LHCN-M2 (cell line): ENCODE measurements around the gene CRLF3. TPM values are rescaled to one million over a fixed set of nuclear protein-coding genes. Genes with fewer than 3 reads are reported as not detected.
"Not testable (repeated sequence)": the region's sequence is repeated elsewhere in the genome, so short reads cannot be mapped to it uniquely, and the experiment has no call there.

Experiments
- DNase-seq: peaks from one replicate; pipeline ENCODE4 v3.0.0-alpha.2; 2012; ENCODE audit warnings: low read depth
- polyA plus RNA-seq: library from polyadenylated mRNA; unstranded; fragments of >200 nt; gene quantifications from one replicate; pipeline ENCODE4 v1.2.1, GENCODE V29; 2012; ENCODE audit warnings: missing spikeins
- total RNA-seq: library from RNA; depleted of rRNA; stranded (reverse); fragments of >200 nt; gene quantifications from 2 replicates; pipeline ENCODE4 v1.2.3, GENCODE V29; 2014; rRNA removed

CRLF3 gene, protein sequence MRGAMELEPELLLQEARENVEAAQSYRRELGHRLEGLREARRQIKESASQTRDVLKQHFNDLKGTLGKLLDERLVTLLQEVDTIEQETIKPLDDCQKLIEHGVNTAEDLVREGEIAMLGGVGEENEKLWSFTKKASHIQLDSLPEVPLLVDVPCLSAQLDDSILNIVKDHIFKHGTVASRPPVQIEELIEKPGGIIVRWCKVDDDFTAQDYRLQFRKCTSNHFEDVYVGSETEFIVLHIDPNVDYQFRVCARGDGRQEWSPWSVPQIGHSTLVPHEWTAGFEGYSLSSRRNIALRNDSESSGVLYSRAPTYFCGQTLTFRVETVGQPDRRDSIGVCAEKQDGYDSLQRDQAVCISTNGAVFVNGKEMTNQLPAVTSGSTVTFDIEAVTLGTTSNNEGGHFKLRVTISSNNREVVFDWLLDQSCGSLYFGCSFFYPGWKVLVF
- 12.9 and 14.5 TPM in 2 replicates for total RNA-seq
- 4.5 TPM for polyA plus RNA-seq

DNA sequence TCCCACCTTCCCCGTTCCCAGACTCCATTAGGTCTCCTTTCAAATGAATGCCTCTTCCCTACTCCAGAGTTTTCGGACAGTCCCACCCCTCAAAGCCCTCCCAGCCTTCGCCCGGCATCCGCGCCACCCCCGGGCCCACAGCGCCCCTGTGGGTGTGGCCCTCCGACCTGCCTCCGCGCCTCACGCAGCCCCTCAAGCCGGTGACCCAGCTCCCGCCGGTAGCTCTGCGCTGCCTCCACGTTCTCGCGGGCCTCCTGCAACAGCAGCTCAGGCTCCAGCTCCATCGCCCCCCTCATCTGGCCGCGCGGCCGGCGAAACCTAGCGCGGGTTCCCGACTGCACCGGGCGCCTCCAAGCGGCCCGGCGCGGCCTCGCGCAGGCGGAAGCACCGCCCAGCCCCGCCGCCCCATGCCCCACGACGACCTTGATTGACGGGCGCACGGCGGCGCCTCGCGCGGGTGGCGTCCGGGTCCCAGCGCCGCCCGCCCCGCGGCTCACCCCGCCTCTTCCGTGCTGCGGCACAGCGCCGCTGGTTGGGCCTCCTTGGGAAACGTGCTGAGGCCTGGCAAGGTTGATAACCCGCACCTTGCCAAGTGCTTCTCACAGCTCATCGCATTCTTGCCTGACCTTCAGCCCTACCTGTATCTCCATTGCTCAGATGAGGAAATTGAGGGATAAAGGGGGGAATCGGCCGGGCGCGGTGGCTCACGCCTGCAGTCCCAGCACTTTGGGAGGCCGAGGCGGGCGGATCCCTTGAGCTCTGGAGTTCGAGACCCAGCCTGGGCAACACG, at the start of gene CRLF3:
Gene CRLF3 (minus strand): TSS at position 337 of the 790 bp plus-strand sequence. CDS start 41 bp downstream, at position 296.
- DNase-seq, result peak; percentile 88

DNA sequence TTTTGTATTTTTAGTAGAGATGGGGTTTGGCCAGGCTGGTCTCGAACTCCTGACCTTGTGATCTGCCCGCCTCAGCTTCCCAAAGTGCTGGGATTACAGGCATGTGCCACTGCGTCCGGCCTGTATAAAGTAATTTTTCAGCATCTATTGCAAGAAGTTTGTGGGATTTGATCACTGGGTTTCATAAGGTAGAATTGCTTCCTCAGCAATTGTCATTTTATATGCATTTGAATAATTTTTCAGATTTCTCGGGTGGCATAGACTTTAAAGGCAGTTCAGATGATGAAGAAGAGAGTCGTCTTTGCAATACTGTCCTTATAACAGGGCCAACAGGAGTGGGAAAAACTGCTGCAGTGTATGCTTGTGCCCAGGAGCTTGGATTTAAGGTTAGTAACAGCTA, 44.5 kb upstream of the CRLF3 start:
- no peak for DNase-seq

DNA sequence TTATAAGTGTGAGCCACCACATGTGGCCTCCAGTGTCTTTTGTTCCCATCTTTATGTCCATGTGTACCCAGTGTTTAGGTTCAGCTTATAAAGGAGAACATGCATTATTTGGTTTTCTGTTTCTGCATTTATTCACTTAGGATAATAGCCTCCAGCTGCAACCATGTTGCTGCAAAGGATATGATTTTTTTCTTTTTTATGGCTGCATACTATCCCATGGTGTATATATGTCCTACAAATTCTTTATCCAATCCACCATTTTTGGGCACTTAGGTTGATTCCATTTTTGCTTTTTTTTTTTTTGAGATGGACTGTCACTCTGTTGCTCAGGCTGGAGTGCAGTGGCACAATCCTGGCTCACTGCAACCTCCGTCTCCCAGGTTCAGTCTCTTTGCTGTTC, 40.1 kb upstream of the CRLF3 start:
- DNase-seq, result no peak

DNA sequence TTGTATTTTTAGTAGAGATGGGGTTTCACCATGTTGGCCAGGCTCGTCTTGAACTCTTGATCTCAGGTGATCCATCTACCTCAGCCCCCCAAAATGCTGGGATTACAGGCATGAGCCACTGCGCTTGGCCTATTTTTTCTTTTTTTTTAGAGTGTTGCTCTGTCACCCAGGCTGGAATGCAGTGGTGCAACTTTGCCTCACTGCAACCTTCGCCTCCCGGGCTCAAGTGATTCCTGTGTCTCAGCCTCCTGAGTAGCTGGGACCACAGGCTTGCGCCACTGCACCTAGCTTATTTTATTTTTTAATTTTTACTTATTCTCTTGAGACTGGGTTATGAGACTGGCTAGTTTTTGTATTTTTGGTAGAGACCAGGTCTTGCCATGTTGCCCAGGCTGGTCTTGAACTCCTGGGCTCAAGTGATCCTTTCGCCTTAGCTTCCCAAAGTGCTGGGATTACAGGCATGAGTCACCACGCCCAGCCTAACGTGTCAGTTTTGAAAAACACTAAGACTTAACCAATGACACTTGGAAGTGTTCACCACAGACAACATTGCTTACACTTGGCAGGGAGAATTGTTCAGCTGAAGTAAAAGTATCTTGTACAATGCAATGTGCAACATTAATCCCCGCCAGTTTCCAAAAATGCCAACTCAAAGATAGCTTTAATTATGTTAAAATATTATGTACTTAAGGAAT, 34.2 kb upstream of the CRLF3 start:
- peak; percentile 38 for DNase-seq

DNA sequence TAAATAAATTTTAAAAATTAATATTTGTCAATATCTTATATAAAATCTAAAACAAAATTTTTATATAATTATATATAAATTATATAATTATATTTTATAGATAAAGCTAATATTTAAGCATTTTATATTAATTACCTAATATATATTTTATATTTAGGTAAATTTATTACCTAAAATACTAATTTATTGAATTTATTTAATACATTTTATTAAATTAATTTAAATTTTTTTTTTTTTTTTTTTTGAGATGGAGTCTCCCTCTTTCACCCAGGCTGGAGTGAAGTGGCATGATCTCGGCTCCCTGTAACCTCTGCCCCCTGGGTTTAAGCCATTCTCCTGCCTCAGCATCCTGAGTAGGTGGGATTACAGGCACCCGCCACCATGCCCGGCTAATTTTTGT, 29.7 kb upstream of the CRLF3 start:
- no peak for DNase-seq

DNA sequence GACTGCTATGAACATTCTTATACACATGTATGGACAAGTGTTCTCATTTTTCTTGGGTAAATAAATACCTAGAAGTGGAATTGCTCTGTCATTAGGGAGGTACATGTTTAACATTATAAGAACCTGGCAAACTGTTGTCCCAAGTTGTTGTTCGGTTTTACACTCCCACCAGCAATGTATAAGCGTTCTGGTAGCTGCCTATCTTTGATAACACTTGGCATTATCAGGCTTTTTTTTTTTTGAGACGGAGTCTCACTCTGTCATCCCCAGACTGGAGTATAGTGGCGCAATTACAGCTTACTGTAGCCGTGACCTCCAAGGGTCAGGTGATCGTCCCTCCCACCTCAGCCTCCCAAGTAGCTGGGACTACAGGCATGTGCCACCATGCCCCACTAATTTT, 23.5 kb upstream of the CRLF3 start:
- DNase-seq, result no peak

DNA sequence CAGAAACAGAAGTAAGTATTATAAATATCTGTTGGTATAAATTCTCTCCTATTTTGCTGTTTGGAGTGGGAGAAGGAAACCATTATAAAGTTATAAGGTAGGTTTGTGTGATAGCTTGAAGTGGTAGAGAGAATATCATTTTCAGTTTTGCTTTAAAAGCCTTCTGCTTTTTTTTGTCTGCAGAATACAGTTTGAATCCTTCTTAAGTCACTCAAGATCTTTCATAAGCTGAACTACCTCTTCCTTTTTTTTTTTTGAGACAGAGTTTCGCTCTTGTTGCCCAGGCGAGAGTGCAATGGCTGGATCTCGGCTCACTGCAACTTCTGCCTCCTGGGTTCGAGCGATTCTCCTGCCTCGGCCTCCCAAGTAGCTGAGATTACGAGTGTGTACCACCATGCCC, 16.3 kb upstream of the CRLF3 start:
- DNase-seq, result no peak

DNA sequence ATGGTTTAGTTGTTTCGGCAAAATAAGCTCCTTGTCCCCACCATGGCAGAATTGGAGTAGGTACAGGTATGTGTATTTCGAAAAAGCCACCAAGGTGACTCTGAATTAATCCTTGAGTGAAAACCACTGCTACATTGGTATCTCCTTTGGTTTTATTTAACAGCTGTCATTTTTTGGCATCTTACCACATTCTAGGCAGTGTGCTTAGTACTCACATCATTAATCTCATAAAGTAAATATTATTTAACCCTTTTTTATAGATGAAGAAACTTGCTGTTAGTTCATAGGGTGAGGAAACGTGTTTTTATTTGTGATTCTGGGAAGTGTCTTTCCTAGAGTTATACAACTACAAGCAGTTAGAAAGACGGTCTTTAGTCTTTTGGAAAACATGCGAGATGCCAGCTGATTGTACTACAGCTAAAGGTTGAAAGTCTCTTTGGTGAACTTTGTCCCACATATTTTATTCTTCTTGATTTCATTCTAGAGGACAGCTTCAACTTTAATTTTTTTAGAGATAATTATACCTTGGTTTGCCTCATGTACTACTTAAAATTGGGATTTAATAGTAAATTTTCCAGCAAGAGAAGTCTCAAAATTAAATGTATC, 13.8 kb upstream of the CRLF3 start:
- DNase-seq, result no peak

DNA sequence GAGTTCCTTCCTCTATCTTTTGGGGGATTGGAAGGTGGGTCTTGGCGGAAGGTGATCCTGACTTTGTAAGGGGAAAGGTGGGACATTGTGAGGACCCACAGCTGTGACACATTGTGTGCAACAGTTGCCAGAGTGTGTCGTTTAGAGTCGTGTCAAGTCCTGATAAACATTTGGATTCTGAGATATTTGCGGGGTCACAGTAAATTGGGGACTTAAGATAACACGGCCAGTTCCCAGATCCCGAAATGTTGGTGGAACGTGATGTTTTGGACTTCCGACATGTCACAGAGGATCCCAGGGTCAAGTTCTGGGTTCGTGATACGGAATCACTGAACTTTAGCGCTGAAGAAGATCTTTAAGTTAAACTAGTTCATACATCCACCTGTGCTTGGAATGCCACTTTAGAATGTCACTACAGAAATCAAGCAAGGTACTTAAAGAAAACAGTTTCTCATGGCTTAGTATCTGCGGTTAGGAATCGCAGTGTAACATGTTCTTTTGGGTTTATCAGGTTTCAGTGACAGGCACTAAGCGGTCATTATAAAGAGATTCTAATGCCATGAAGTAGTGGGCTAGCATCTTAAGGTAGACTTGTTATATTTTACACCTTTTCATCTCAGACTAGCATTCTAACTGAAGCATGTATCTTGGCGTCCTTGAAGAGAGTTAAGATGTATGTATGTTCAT, 8.1 kb upstream of the CRLF3 start:
- no peak for DNase-seq

DNA sequence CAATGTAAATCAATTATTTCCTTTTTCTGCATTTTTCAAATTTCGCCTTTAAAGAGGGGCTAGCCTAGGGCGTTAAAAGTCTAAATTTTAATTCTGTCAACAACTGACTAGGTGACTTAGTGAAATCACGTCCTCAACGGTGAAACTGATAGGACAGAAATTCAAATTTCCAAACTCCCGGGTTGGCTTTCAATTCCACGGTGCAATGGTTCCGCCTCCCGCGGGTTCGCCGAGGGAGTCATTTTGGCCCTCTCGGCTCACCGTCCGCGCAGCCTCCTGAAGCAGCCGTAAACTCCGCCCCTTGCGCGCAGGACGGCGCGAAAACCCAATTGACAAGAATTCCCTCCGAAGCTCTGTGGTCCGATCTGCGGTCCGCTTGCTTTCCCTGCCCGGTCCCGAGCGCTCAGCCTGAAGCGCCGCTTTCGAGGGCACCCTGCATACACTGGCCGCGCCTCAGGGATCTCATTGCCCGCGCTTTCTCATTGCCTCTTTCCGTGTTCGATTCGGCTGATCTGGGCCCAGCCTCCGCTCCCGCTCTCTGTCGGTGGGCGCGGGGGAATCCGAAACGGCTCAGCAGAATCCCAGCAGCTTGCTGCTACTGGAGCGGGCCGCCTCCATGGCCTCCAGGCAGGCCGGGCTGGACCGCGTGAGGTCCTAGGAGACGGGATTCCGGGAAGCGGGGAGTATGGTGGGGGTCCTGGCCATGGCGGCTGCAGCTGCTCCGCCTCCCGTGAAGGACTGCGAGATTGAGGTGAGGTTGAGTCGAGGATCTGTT, 7.4 kb upstream of the CRLF3 start, which contains the start of gene ATAD5:
Gene ATAD5 (plus strand): TSS at position 304 of the 775 bp plus-strand sequence. CDS start 382 bp downstream, at position 686.
- peak; percentile 89 for DNase-seq

DNA sequence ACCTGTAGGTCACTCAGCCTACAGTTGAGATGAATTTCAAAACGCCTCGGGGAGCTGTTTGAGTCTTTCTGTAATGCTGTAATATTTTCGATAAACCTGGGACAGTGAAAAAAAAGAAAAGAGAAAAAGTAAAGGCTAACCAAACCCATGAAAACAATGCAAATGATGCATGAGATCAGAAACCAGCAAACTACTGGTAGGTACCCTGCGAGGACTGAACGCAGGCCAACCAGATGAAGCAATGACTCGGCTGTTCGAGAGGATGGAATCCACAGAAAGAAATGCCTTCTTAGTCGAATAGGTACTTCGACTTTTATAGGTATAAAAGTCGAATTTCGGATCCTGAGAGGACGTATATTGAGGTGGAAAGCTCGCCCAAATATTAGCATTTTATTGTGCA, 6.8 kb upstream of the CRLF3 start:
- DNase-seq, result peak; percentile 17

DNA sequence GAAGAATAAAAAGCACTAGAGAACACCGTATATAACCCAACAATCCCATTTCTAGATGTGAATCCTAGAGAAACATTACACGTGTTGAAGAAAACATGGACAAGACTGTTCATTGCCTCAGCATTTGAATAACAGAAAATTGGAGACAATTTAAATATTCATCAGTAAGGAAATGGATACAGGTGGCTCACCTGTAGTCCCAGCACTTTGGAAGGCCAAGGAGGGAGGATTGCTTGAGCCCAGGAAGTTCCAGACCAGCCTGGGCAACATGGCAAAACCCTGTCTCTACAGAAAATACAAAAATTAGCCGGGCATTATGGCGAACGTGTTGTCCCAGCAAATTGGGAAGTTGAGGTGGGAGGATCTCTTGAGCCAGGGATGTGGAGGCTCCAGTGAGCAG, 4.5 kb upstream of the CRLF3 start:
- no peak for DNase-seq

DNA sequence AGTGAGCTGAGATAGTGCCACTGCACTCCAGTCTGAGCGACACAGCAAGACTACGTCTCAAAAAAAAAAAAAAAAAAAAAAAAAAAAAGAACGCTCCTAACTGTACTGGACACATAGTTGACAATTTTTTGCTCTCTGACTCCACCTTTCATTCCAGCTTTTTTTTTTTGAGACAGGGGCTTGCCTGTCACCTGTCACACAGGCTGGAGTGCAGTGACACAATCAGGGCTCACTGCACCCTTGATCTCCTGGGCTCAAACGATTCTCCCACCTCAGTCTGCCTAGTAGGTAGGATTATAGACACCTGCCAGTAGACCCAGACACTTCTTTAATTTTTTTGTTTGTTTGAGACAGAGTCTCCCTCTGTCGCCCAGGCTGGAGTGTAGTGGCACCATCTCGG, 2.6 kb upstream of the CRLF3 start:
- no peak for DNase-seq

DNA sequence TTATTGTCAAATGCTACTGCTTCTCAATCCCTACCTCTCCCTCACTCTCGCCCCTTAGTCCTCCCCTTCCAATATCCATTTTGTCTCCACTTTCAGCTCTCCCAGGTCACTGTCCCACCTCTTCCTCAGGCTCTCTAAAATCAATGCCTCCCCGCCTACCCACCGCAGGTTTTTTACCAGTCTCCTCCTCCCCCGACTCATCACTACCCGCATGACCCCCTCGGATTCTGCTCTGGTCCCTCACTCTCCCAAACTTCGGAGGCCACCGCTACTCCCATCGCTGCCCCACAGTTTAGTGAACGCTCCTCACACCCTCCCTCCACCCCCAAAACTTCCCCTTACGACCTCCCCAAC, 513 bp downstream of the CRLF3 start:
- peak; percentile 14 for DNase-seq

DNA sequence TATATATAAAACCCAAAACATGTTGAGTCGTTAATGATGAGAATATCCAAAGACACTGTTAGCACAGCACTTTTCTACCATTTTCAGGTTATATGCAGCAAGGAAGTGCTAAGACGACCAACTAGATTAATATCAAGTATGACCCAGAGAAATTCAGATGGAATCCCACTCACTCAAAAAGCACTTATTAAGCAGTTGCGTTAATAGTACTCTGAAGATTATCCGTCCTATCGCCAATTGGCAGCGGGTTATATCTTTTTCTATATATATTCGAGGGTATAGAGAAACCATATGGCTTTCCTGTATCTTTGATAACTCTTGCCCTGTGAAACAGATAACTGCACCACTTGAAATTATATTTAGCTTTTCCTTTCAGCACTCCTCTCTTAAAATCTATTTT, 1.1 kb downstream of the CRLF3 start:
- no peak for DNase-seq

DNA sequence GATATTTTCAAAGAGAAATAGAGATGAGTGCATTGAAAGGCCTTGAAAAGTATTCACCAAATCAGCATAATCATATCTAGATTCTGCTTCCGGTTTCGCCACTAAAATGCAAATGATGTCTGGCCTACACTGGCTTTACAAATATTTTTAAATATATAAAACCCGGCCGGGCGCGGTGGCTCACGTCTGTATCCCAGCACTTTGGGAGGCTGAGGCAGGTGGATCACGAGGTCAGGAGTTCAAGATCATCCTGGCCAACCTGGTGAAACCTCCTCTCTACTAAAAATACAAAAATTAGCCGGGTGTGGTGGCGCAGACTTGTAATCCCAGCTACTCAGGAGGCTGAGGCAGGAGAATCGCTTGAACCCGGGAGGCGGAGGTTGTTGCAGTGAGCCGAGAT, 1.6 kb downstream of the CRLF3 start:
- not testable (repeated sequence) for DNase-seq

DNA sequence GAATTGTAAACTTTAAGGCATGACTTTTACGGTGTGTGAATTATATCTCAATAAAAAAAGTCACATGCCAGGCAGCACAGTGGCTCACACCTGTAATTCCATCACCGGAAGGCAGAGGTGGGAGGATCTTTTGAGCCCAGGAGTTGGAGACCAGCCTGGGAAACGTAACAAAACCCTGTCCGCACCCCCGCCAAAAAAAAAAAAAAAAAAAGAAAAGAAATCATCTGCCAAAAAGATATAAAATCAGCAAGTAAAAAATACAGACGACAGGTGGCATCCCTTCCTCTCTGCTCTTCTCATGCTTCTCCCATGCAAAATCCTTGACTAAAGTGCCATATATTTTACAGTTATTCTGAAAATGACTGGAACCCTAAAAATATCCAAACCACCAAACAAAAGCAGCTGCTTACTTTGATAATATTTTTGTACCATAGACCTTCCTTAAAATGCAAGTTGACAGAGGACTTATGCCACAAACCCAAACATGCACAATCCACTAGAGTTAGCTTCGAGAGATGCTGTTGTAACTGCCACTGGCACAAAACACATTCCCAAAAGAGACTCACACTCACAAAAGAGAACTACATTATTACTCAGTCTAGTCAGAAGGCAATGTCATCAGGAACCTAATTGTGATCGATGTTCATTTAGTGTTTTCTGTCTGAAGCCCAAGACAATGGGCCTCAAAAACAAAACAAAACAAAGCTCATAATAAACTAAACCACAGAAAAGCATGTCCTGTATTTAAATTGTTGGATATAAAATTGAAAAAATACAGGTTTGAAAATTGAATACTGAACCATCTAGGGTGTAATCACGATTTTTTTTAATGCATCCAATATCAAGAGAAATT, 2.4 kb downstream of the CRLF3 start:
- peak; percentile 55 for DNase-seq

DNA sequence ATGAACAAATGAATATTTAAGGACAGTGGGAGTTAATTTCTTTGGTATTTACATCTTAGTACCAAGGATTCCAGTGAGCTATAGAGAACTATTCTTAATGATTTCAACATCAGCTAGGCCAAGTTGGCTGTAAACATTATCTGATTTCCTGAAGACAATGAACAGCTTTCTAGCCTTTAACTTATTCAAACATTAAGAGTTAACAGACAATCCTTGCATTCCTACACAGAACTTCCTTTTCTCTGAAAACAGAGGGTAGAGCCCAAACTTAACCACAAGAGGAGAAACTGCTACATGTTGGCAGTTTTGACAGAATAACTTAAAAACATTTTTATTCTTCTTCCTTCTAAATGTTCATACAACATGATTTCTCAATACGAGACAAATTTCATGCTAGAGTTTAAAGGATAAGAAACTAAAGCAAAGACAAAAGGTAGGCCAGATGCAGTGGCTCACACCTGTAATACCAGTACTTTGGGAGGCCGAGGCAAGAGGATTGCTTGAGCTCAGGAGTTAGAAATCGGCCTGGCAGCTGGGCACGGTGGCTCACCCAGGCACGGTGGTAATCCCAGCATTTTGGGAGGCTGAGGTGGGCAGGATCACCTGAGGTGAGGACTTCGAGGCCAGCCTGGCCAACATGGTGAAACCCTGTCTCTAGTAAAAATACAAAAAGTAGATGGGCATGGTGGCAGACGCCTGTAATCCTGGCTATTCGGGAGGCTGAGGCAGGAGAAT, 4.4 kb downstream of the CRLF3 start:
- DNase-seq, result no peak

DNA sequence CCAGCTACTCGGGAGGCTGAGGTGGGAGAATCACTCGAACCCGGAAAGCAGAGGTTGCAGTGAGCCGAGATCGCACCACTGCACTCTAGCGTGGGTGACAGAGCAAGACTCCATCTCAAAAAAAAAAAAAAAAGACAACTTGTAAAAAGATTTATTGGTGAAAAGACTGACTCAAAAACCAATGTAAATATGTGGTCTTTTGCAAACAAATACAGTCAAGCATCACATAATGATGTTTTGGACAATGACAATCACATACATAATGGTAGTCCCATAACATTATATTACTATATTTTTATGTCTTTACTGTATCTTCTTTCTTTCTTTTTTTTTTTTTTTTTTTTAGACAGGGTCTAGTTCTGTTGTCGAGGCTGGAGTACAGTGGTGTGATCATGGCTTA, 8.3 kb downstream of the CRLF3 start:
- no peak for DNase-seq
